Liver (tissue), 9 donors: Measurements from ENCODE around the gene SRRM1. TPM values are rescaled to one million over a fixed set of nuclear protein-coding genes. Genes with fewer than 3 reads are reported as not detected.

ENCODE experiments used
- DNase-seq: peaks from one replicate; pipeline ENCODE4 v3.0.0-alpha.2; 2017; ENCODE audit warnings: low spot score
- H3K27ac ChIP-seq, 2 donors: one replicate each; pipeline ENCODE4 v1.7.0; 2013; ENCODE audit warnings: inconsistent platforms in 2 of 2, low read length in 2 of 2, control low read depth in 1 of 2, low read depth in 1 of 2, mild to moderate bottlenecking in 1 of 2
- H3K27me3 ChIP-seq, 4 donors: one replicate each; pipeline versions ENCODE4 v1.6.1 to v1.7.0; 2013; ENCODE audit warnings: low read length in 3 of 4, inconsistent platforms in 1 of 4, mild to moderate bottlenecking in 1 of 4, moderate library complexity in 1 of 4; ENCODE audit not compliant: control insufficient read depth in 4 of 4, insufficient read depth in 4 of 4
- H3K36me3 ChIP-seq, 4 donors: one replicate each; pipeline versions ENCODE4 v1.6.1 to v1.7.0; 2013; ENCODE audit warnings: low read length in 3 of 4, mild to moderate bottlenecking in 3 of 4, low read depth in 1 of 4, moderate library complexity in 1 of 4; ENCODE audit not compliant: control insufficient read depth in 4 of 4, insufficient read depth in 3 of 4
- H3K4me1 ChIP-seq, 4 donors: one replicate each; pipeline versions ENCODE4 v1.6.1 to v1.7.0; 2013; ENCODE audit warnings: low read length in 3 of 4, mild to moderate bottlenecking in 3 of 4, moderate library complexity in 1 of 4; ENCODE audit not compliant: control insufficient read depth in 4 of 4, insufficient read depth in 4 of 4
- H3K4me3 ChIP-seq, 3 donors: one replicate each; pipeline versions ENCODE4 v1.6.1 to v1.7.0; 2013; ENCODE audit warnings: low read length in 3 of 3, control low read depth in 1 of 3, low read depth in 1 of 3, mild to moderate bottlenecking in 1 of 3
- H3K9ac ChIP-seq, 2 donors: one replicate each; pipeline ENCODE4 v1.7.0; 2013; ENCODE audit warnings: low read length in 2 of 2, mild to moderate bottlenecking in 2 of 2, moderate library complexity in 2 of 2, control low read depth in 1 of 2, low read depth in 1 of 2
- H3K9me3 ChIP-seq, 4 donors: one replicate each; pipeline versions ENCODE4 v1.6.1 to v1.7.0; 2013; ENCODE audit warnings: low read length in 3 of 4; ENCODE audit not compliant: control insufficient read depth in 4 of 4
- EGR1 ChIP-seq, 2 donors: IDR thresholded peaks; 2 replicates each; pipeline ENCODE4 v1.6.1; 2016 to 2018; ENCODE audit warnings: antibody characterized with exemption in 2 of 2, low read depth in 2 of 2
- FOXA1 ChIP-seq: IDR thresholded peaks from 2 replicates; pipeline ENCODE4 v1.6.1; 2016; ENCODE audit warnings: antibody characterized with exemption
- FOXA2 ChIP-seq: IDR thresholded peaks from 2 replicates; pipeline ENCODE4 v1.6.1; 2016; ENCODE audit warnings: antibody characterized with exemption
- GABPA ChIP-seq, 2 donors: IDR thresholded peaks in 1 of 2; conservative IDR thresholded peaks in 1 of 2; 2 replicates each; pipeline ENCODE4 v1.6.1; 2016; ENCODE audit warnings: antibody characterized with exemption in 2 of 2, mild to moderate bottlenecking in 1 of 2, moderate library complexity in 1 of 2
- HNF4A ChIP-seq, 2 donors: conservative IDR thresholded peaks; 2 replicates each; pipeline ENCODE4 v1.6.1; 2016; ENCODE audit warnings: antibody characterized with exemption in 2 of 2, mild to moderate bottlenecking in 2 of 2
- JUND ChIP-seq, 2 donors: IDR thresholded peaks; 2 replicates each; pipeline ENCODE4 v1.6.1; 2016; ENCODE audit warnings: antibody characterized with exemption in 2 of 2
- MAX ChIP-seq: IDR thresholded peaks from 2 replicates; pipeline ENCODE4 v1.6.1; 2016; ENCODE audit warnings: antibody characterized with exemption
- NR2F2 ChIP-seq: IDR thresholded peaks from 2 replicates; pipeline ENCODE4 v1.6.1; 2016; ENCODE audit warnings: antibody characterized with exemption
- RAD21 ChIP-seq, 2 donors: IDR thresholded peaks; 2 replicates each; pipeline ENCODE4 v1.6.1; 2016; ENCODE audit warnings: antibody characterized with exemption in 2 of 2, mild to moderate bottlenecking in 2 of 2
- REST ChIP-seq: IDR thresholded peaks from 2 replicates; pipeline ENCODE4 v1.6.1; 2016; ENCODE audit warnings: antibody characterized with exemption, mild to moderate bottlenecking
- RXRA ChIP-seq, 2 donors: IDR thresholded peaks; 2 replicates each; pipeline ENCODE4 v1.6.1; 2017 to 2018; ENCODE audit warnings: antibody characterized with exemption in 2 of 2, mild to moderate bottlenecking in 1 of 2
- SP1 ChIP-seq: IDR thresholded peaks from 2 replicates; pipeline ENCODE4 v1.6.1; 2018; ENCODE audit warnings: antibody characterized with exemption, mild to moderate bottlenecking
- YY1 ChIP-seq: IDR thresholded peaks from 2 replicates; pipeline ENCODE4 v1.6.1; 2016; ENCODE audit warnings: antibody characterized with exemption, mild to moderate bottlenecking
- WGBS: extraction: QIAGEN DNeasy Blood & Tissue Kit; methylation state at CpG from one replicate; pipeline ENCODE4 v1.1.7; 2013; 5-methylcytosine and 5-hydroxymethylcytosine counted together
- polyA plus RNA-seq, 2 donors: library from polyadenylated mRNA; stranded (reverse) in 1 of 2; unstranded in 1 of 2; fragments of 200-250 nt in 1 of 2; fragments of >200 nt in 1 of 2; fragmentation: Nextera tagmentation in 1 of 2; extraction: Ambion mirVana in 1 of 2; gene quantifications; one replicate each; pipeline versions ENCODE4 v1.2.1 to v1.2.3, GENCODE V29; 2013 to 2015
- total RNA-seq, 2 donors: library from RNA; depleted of rRNA; stranded (reverse); fragments of >200 nt; gene quantifications; one replicate each; pipeline ENCODE4 v1.2.3, GENCODE V29; 2014
- TF ChIP-seq, protein P1 (sequence below): IDR thresholded peaks from 2 replicates; pipeline ENCODE4 v1.6.1; 2016; ENCODE audit warnings: antibody characterized with exemption
- TF ChIP-seq, protein P2 (sequence below): IDR thresholded peaks from 2 replicates; pipeline ENCODE4 v1.6.1; 2016; ENCODE audit warnings: antibody characterized with exemption
- donor health status: healthy.
- donor health status: healthy.
- donor health status: healthy.
- donor health status: healthy.
- donor health status: healthy.

SRRM1 gene
- total and polyA plus RNA-seq, 4 donors = 18.4 to 66.0 (median 31.6) TPM

DNA sequence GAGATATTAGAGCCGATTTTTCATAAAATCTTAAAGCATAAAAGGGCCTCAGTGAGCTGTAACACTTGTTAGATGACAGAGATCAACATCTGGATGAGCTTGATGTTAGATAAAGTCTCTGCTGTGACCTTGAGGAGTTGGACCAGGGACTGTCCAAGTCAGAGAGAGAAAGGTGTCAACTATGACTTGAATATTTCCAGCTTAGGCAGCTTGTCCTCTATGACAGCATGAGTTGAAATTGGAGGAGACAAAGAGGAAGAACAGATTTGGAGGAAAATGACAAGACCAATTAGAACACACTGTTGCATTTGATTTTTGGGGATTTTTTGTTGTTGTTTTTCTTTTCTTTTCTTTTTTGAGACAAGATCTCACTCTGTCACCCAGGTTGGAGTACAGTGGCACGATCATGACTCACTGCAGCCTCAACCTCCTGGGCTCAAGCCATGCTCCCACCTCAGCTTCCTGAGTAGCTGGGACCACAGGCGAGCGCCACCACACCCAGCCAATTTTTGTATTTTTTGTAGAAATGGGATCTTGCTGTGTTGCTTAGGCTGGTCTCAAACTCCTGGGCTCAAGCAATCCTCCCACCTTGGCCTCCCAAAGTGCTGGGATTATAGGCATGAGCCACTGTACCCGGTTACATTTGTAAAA lies 66.8 kb downstream of the SRRM1 start:
- 86% methylated on average over 5 of the region's 5 CpGs for WGBS

GRCh38 chr1:24711329-24711728 lies 68.2 kb downstream of the SRRM1 start:
- 92% methylated on average over 4 of the region's 4 CpGs for WGBS
- no peaks in the 10 kb centered on the region for H3K27me3 ChIP-seq
- no peak overlapping the region for H3K4me3 ChIP-seq
- no peaks in the 10 kb centered on the region for H3K36me3 ChIP-seq
- no peak overlapping the region for H3K9ac ChIP-seq
- TF ChIP-seq RAD21 (IDR thresholded peaks at IDR 0.05) (no peak), NR2F2 (no peak), MAX (no peak), REST (no peak), YY1 (no peak), FOXA1 (no peak), HNF4A (conservative IDR thresholded peaks at IDR 0.05) (no peak), EGR1 (IDR thresholded peaks at IDR 0.05; ENCODE audit: low read depth in 2 of 2) (no peak), FOXA2 (no peak), JUND (IDR thresholded peaks at IDR 0.05) (no peak), GABPA (IDR thresholded peaks at IDR 0.05 in 1 of 2, conservative IDR thresholded peaks at IDR 0.05 in 1 of 2) (no peak), RXRA (IDR thresholded peaks at IDR 0.05) (no peak), SP1 (no peak)
- TF ChIP-seq, protein P1, sequence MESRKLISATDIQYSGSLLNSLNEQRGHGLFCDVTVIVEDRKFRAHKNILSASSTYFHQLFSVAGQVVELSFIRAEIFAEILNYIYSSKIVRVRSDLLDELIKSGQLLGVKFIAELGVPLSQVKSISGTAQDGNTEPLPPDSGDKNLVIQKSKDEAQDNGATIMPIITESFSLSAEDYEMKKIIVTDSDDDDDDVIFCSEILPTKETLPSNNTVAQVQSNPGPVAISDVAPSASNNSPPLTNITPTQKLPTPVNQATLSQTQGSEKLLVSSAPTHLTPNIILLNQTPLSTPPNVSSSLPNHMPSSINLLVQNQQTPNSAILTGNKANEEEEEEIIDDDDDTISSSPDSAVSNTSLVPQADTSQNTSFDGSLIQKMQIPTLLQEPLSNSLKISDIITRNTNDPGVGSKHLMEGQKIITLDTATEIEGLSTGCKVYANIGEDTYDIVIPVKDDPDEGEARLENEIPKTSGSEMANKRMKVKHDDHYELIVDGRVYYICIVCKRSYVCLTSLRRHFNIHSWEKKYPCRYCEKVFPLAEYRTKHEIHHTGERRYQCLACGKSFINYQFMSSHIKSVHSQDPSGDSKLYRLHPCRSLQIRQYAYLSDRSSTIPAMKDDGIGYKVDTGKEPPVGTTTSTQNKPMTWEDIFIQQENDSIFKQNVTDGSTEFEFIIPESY = no peak
- TF ChIP-seq, protein P2, sequence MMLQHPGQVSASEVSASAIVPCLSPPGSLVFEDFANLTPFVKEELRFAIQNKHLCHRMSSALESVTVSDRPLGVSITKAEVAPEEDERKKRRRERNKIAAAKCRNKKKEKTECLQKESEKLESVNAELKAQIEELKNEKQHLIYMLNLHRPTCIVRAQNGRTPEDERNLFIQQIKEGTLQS = no peak
- H3K9me3 ChIP-seq = no peaks in the 10 kb centered on the region
- H3K4me1 ChIP-seq = peaks cover 0 to 2% (median under 1%) of the 10 kb centered on the region in 4 donors
- no peak for DNase-seq
- H3K27ac ChIP-seq = no peak overlapping the region

More for the DNA sequence above, 66.8 kb downstream of the SRRM1 start:
- Histone ChIP-seq H3K4me1 (peaks cover 0 to 11% (median 6%) of the 10 kb centered on the region in 4 donors), H3K36me3 (no peaks in the 10 kb centered on the region), H3K27ac (no peak overlapping the region), H3K27me3 (no peaks in the 10 kb centered on the region), H3K9me3 (no peaks in the 10 kb centered on the region), H3K4me3 (no peak overlapping the region), H3K9ac (no peak overlapping the region)
- TF ChIP-seq FOXA1 (no peak), YY1 (no peak)
- DNase-seq = no peak
